K562 (cell line): ENCODE results near the gene MRPS15. TPM values are rescaled to one million over a fixed set of nuclear protein-coding genes. Genes with fewer than 3 reads are reported as not detected.

Experiments
- BMI1 ChIP-seq: fragments of 150-350 bp; IDR thresholded peaks from 2 replicates; pipeline ENCODE4 v1.6.1; 2014; ENCODE audit warnings: low read length
- CHD2 ChIP-seq: IDR thresholded peaks from 2 replicates; pipeline ENCODE4 v1.6.1; 2011; ENCODE audit warnings: low read depth, low read length
- CREBBP ChIP-seq: IDR thresholded peaks from one replicate; pipeline ENCODE4 v1.6.1; 2012; ENCODE audit warnings: low read depth, mild to moderate bottlenecking, control low read depth, inconsistent platforms, low read length
- CSDE1 ChIP-seq, 2 experiments: fragments of 450-650 bp; IDR thresholded peaks; 2 replicates each; pipeline ENCODE4 v1.6.1; 2016; ENCODE audit warnings: mild to moderate bottlenecking in 1 of 2
- DIDO1 ChIP-seq: fragments of 450-650 bp; IDR thresholded peaks from 2 replicates; pipeline ENCODE4 v1.6.1; 2016; ENCODE audit warnings: low read depth, missing biosample characterization, missing genetic modification characterization
- DMBX1 ChIP-seq: fragments of 250-450 bp; sonication (Bioruptor Pico); IDR thresholded peaks from 2 replicates; pipeline ENCODE4 v1.8.0; 2022; ENCODE audit warnings: inconsistent platforms, mild to moderate bottlenecking, moderate library complexity, borderline replicate concordance
- JUNB ChIP-seq: fragments of 450-650 bp; formaldehyde crosslinking; conservative IDR thresholded peaks from 2 replicates; pipeline ENCODE4 v1.4.0; 2020; ENCODE audit warnings: mild to moderate bottlenecking
- LCOR ChIP-seq: sonication (generic); formaldehyde crosslinking; IDR thresholded peaks from 2 replicates; pipeline ENCODE4 v1.8.0; 2022; ENCODE audit warnings: mild to moderate bottlenecking, missing genetic modification reagents
- MED1 ChIP-seq: sonication (generic); formaldehyde crosslinking; IDR thresholded peaks from 2 replicates; pipeline ENCODE4 v1.8.1; 2023; ENCODE audit warnings: missing genetic modification reagents, borderline replicate concordance
- MTA2 ChIP-seq: fragments of 450-650 bp; IDR thresholded peaks from 2 replicates; pipeline ENCODE4 v1.6.1; 2016; ENCODE audit warnings: low read depth
- MTA3 ChIP-seq: fragments of 450-650 bp; formaldehyde crosslinking; IDR thresholded peaks from 2 replicates; pipeline ENCODE4 v1.6.1; 2017; ENCODE audit warnings: mild to moderate bottlenecking, borderline replicate concordance
- NELFE ChIP-seq: IDR thresholded peaks from 2 replicates; pipeline ENCODE4 v1.6.1; 2011; ENCODE audit warnings: mild to moderate bottlenecking; ENCODE audit not compliant: insufficient read depth, insufficient read length
- SAFB2 ChIP-seq: fragments of 200-400 bp; formaldehyde crosslinking; IDR thresholded peaks from 2 replicates; pipeline ENCODE4 v1.6.1; 2018; ENCODE audit warnings: borderline replicate concordance, low read length, low read depth, moderate library complexity; ENCODE audit not compliant: severe bottlenecking
- SAP30 ChIP-seq: fragments of 200-600 bp; sonication (generic); IDR thresholded peaks from 2 replicates; pipeline ENCODE4 v1.6.1; 2012; ENCODE audit warnings: borderline replicate concordance, low read depth, mild to moderate bottlenecking, moderate library complexity, low read length, control low read depth, inconsistent platforms; ENCODE audit not compliant: insufficient read depth, poor library complexity, severe bottlenecking
- SETDB1 ChIP-seq: IDR thresholded peaks from one replicate; pipeline ENCODE4 v1.6.1; 2012; ENCODE audit warnings: low read length, control low read depth, inconsistent platforms
- SMARCA5 ChIP-seq: fragments of 450-650 bp; IDR thresholded peaks from 2 replicates; pipeline ENCODE4 v1.6.1; 2016
- SNIP1 ChIP-seq: fragments of 450-650 bp; IDR thresholded peaks from 2 replicates; pipeline ENCODE4 v1.7.1; 2017; ENCODE audit warnings: low read depth, mild to moderate bottlenecking
- SREBF2 ChIP-seq: sonication (generic); formaldehyde crosslinking; IDR thresholded peaks from 2 replicates; pipeline ENCODE4 v1.4.0; 2020; ENCODE audit warnings: mild to moderate bottlenecking, missing genetic modification reagents
- TAL1 ChIP-seq: fragments of 450-650 bp; IDR thresholded peaks from 2 replicates; pipeline ENCODE4 v1.6.1; 2016; ENCODE audit warnings: mild to moderate bottlenecking
- TRIM24 ChIP-seq, 2 experiments: fragments of 450-650 bp; IDR thresholded peaks; 2 replicates each; pipeline ENCODE4 v1.6.1; 2016
- U2AF1 ChIP-seq: fragments of 200-400 bp; formaldehyde crosslinking; optimal IDR thresholded peaks from 2 replicates; pipeline ENCODE3; 2017; ENCODE audit warnings: mild to moderate bottlenecking, low read depth, low read length, moderate library complexity
- ZBTB17 ChIP-seq: fragments of 450-650 bp; formaldehyde crosslinking; IDR thresholded peaks from 2 replicates; pipeline ENCODE4 v1.4.0; 2020; ENCODE audit warnings: mild to moderate bottlenecking
- ZNF23 ChIP-seq: fragments of 250-450 bp; sonication (Bioruptor Pico); IDR thresholded peaks from 2 replicates; pipeline ENCODE4 v1.4.0; 2020; ENCODE audit warnings: mild to moderate bottlenecking
- ZNF239 ChIP-seq: fragments of 250-450 bp; sonication (Bioruptor Pico); IDR thresholded peaks from 2 replicates; pipeline ENCODE4 v1.4.0; 2020; ENCODE audit warnings: mild to moderate bottlenecking
- ZNF354B ChIP-seq: fragments of 250-450 bp; sonication (Bioruptor Pico); IDR thresholded peaks from 2 replicates; pipeline ENCODE4 v1.4.0; 2020
- ZNF41 ChIP-seq: fragments of 250-450 bp; sonication (Bioruptor Pico); conservative IDR thresholded peaks from 2 replicates; pipeline ENCODE4 v1.4.0; 2020; ENCODE audit warnings: mild to moderate bottlenecking
- polyA plus RNA-seq, 8 experiments: library from polyadenylated mRNA; depleted of rRNA in 4 of 8; stranded (reverse) in 5 of 8; unstranded in 3 of 8; fragments of >200 nt; fragmentation: Nextera tagmentation in 2 of 8; fragmentation: Illumina TruSeq in 1 of 8; extraction: Ambion mirVana in 2 of 8; extraction: Trizol in 1 of 8; gene quantifications; 2 replicates each; pipeline versions ENCODE4 v1.2.1 to v1.2.3, GENCODE V29; 2011 to 2014; ENCODE audit warnings: inconsistent platforms in 1 of 8, missing spikeins in 1 of 8
- total RNA-seq, 7 experiments: library from RNA; depleted of rRNA in 6 of 7; stranded (reverse); fragments of >200 nt in 6 of 7; fragmentation: Illumina TruSeq in 2 of 7; extraction: Trizol in 2 of 7; gene quantifications; 2 replicates each; pipeline versions ENCODE4 v1.2.1 to v1.2.3, GENCODE V29; 2011 to 2021; ENCODE audit warnings: low replicate concordance in 1 of 7
- TF ChIP-seq, protein P1 (sequence below): sonication (generic); formaldehyde crosslinking; IDR thresholded peaks from 2 replicates; pipeline ENCODE4 v1.8.1; 2023; ENCODE audit warnings: mild to moderate bottlenecking, missing genetic modification reagents
- TF ChIP-seq, protein P2 (sequence below), 2 experiments: fragments of 450-650 bp in 1 of 2; sonication (generic) in 1 of 2; formaldehyde crosslinking in 1 of 2; IDR thresholded peaks in 1 of 2; conservative IDR thresholded peaks in 1 of 2; 2 replicates each; pipeline versions ENCODE4 v1.6.1 to v1.8.1; 2016 to 2023; ENCODE audit warnings: mild to moderate bottlenecking in 2 of 2, moderate library complexity in 2 of 2, inconsistent platforms in 1 of 2, missing genetic modification reagents in 1 of 2
- TF ChIP-seq, protein P3 (sequence below): fragments of 450-650 bp; formaldehyde crosslinking; IDR thresholded peaks from 2 replicates; pipeline ENCODE4 v1.4.0; 2020; ENCODE audit warnings: mild to moderate bottlenecking
- TF ChIP-seq, protein P4 (sequence below): fragments of 250-450 bp; sonication (Bioruptor Pico); IDR thresholded peaks from 2 replicates; pipeline ENCODE4 v1.8.0; 2021; ENCODE audit warnings: moderate library complexity, mild to moderate bottlenecking, inconsistent platforms

MRPS15 gene
- total and polyA plus RNA-seq, 9 of the 15 experiments (the other 6 are each of a cell fraction or from before 2014, with no cell fraction given), result 62.9 to 286 (median 149) TPM

DNA sequence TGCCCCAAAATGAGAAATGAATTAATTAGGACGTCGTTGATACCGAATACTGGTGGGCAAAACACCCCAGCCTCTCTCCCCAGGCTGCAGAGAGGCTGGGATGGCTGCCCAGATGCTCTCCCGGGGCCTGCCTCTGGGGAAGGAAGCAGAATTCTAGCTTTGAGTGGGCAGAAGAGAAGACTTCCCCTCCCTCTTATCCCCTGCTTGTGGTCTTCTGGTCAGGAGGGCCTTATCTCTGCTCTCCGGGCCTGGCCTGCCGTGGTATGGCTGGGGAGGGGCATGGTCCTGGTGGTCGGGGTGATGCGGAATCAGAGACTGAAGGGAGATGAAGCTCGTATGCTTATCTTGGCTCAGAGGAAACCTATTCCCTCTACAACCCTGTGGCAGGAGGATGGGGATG, 28.3 kb upstream of the MRPS15 start (continued):
- no peak for TF ChIP-seq ZBTB17 (CRISPR knock-in tag)
- no peak for TF ChIP-seq SNIP1
- TF ChIP-seq MED1 (CRISPR knock-in tag), result no peak
- no peak for TF ChIP-seq ZNF23 (CRISPR knock-in tag)
- TF ChIP-seq SETDB1, result no peak
- TF ChIP-seq, protein P1, sequence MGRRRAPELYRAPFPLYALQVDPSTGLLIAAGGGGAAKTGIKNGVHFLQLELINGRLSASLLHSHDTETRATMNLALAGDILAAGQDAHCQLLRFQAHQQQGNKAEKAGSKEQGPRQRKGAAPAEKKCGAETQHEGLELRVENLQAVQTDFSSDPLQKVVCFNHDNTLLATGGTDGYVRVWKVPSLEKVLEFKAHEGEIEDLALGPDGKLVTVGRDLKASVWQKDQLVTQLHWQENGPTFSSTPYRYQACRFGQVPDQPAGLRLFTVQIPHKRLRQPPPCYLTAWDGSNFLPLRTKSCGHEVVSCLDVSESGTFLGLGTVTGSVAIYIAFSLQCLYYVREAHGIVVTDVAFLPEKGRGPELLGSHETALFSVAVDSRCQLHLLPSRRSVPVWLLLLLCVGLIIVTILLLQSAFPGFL, result no peak
- TF ChIP-seq ZNF41 (CRISPR knock-in tag), result no peak
- peak; percentile 69; the same call in 1 of the 2 replicates for TF ChIP-seq MTA3
- TF ChIP-seq ZNF239 (CRISPR knock-in tag), result no peak
- peak; percentile 54; the same call in 1 of the 2 replicates for TF ChIP-seq LCOR (CRISPR knock-in tag)
- TF ChIP-seq ZNF354B (CRISPR knock-in tag), result no peak
- no peak for TF ChIP-seq CSDE1 (IDR thresholded peaks at IDR 0.05)
- no peak for TF ChIP-seq SREBF2 (CRISPR knock-in tag)
- TF ChIP-seq CREBBP, result no peak
- TF ChIP-seq, protein P2, sequence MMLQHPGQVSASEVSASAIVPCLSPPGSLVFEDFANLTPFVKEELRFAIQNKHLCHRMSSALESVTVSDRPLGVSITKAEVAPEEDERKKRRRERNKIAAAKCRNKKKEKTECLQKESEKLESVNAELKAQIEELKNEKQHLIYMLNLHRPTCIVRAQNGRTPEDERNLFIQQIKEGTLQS (IDR thresholded peaks at IDR 0.05), result no peak
- TF ChIP-seq, protein P2 (CRISPR knock-in tag; conservative IDR thresholded peaks at IDR 0.05), result no peak
- TF ChIP-seq CHD2, result no peak
- TF ChIP-seq, protein P3, sequence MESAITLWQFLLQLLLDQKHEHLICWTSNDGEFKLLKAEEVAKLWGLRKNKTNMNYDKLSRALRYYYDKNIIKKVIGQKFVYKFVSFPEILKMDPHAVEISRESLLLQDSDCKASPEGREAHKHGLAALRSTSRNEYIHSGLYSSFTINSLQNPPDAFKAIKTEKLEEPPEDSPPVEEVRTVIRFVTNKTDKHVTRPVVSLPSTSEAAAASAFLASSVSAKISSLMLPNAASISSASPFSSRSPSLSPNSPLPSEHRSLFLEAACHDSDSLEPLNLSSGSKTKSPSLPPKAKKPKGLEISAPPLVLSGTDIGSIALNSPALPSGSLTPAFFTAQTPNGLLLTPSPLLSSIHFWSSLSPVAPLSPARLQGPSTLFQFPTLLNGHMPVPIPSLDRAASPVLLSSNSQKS (CRISPR knock-in tag), result no peak
- TF ChIP-seq MTA2, result peak; percentile 86
- TF ChIP-seq, protein P4, sequence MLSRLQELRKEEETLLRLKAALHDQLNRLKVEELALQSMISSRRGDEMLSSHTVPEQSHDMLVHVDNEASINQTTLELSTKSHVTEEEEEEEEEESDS, result no peak
- no peak for TF ChIP-seq NELFE
- no peak for TF ChIP-seq BMI1
- TF ChIP-seq TRIM24 (IDR thresholded peaks at IDR 0.05), result peak; percentile 58 to 71
- TF ChIP-seq SMARCA5, result no peak
- no peak for TF ChIP-seq DMBX1 (CRISPR knock-in tag)
- TF ChIP-seq U2AF1, result no peak
- no peak for TF ChIP-seq JUNB (CRISPR knock-in tag)
- no peak for TF ChIP-seq SAP30
- TF ChIP-seq SAFB2, result no peak
- peak; percentile 90 for TF ChIP-seq TAL1
- no peak for TF ChIP-seq DIDO1
